Prostate gland (tissue), 2 donors: ENCODE measurements around the gene KISS1.

Source experiments
- CTCF ChIP-seq, 4 experiments: fragments of 200-600 bp in 2 of 4; fragments of 450-650 bp in 2 of 4; sonication (generic) in 2 of 4; IDR thresholded peaks; 1 replicate in 3 of 4; 2 replicates in 1 of 4; pipeline ENCODE4 v1.5.1; 2016 to 2019; ENCODE audit warnings: antibody characterized with exemption in 4 of 4, mild to moderate bottlenecking in 2 of 4, moderate library complexity in 2 of 4
- POLR2AphosphoS5 ChIP-seq: sonication (generic); formaldehyde crosslinking; IDR thresholded peaks from one replicate; pipeline ENCODE4 v1.6.1; 2017; ENCODE audit warnings: antibody characterized with exemption

- TF ChIP-seq CTCF (IDR thresholded peaks at IDR 0.05): no peak
- no peak for TF ChIP-seq POLR2AphosphoS5
Observed at GRCh38 chr1:204152310-204153044, 43.8 kb downstream of the KISS1 start.
